ENCODE measurements around the gene TDP1. TPM values are rescaled to one million over a fixed set of nuclear protein-coding genes. Genes with fewer than 3 reads are reported as not detected.

The TDP1 gene
- total and polyA plus RNA-seq, 2 of the 13 experiments (the other 11 are each of a cell fraction or from before 2014, with no cell fraction given), result 16.4 to 31.2 TPM

GRCh38 chr14:89955745-89956660, at the start of gene TDP1 (continued):
- TF ChIP-seq TIGD3 (CRISPR knock-in tag; IDR thresholded peaks at IDR 0.05; ENCODE audit: borderline replicate concordance) (peak; percentile 72; the same call in 1 of the 2 replicates), SMAD3 (CRISPR knock-in tag; IDR thresholded peaks at IDR 0.05) (peak; percentile 64; the same call in 1 of the 2 replicates), RELA (CRISPR knock-in tag; IDR thresholded peaks at IDR 0.05) (no peak), ZNF503 (CRISPR knock-in tag; IDR thresholded peaks at IDR 0.05) (peak; percentile 46; the same call in 1 of the 2 replicates), ZMYM3 (CRISPR knock-in tag; IDR thresholded peaks at IDR 0.05) (peak; percentile 64), MXD4 (CRISPR knock-in tag; IDR thresholded peaks at IDR 0.05) (peak; percentile 86; the same call in 1 of the 2 replicates), TFDP1 (CRISPR knock-in tag; IDR thresholded peaks at IDR 0.05; ENCODE audit: borderline replicate concordance) (peak; percentile 96), GPN1 (CRISPR knock-in tag; IDR thresholded peaks at IDR 0.05; ENCODE audit: borderline replicate concordance) (no peak), ZNF180 (CRISPR knock-in tag; IDR thresholded peaks at IDR 0.05; ENCODE audit: borderline replicate concordance, low read depth) (no peak), DZIP1 (CRISPR knock-in tag; IDR thresholded peaks at IDR 0.05) (no peak), AGO2 (optimal IDR thresholded peaks at IDR 0.05; ENCODE audit: low read depth, low read length) (peak; percentile 60), ZNF629 (CRISPR knock-in tag; conservative IDR thresholded peaks at IDR 0.05) (no peak), ZNF430 (CRISPR knock-in tag; IDR thresholded peaks at IDR 0.05) (peak; percentile 82), ZBTB42 (CRISPR knock-in tag; IDR thresholded peaks at IDR 0.05) (peak; percentile 86; the same call in 1 of the 2 replicates), NRL (CRISPR knock-in tag; IDR thresholded peaks at IDR 0.05; ENCODE audit: borderline replicate concordance) (peak; percentile 18; the same call in 1 of the 2 replicates), STAT6 (CRISPR knock-in tag; IDR thresholded peaks at IDR 0.05; ENCODE audit: borderline replicate concordance) (peak; percentile 81; the same call in 1 of the 2 replicates), GTF2F1 (IDR thresholded peaks at IDR 0.05; ENCODE audit: low read length) (no peak)

Measured in HepG2 (cell line).